ENCODE results near the gene RNF121.

- TF ChIP-seq CTCF (IDR thresholded peaks at IDR 0.05): no peak
- TF ChIP-seq EP300 (IDR thresholded peaks at IDR 0.05): no peak
Observed at GRCh38 chr11:71951741-71952310, 23.0 kb downstream of the RNF121 start.

Measured in upper lobe of left lung (tissue), 4 donors.